Right atrium auricular region (tissue), 2 donors: ENCODE data around the gene FREM2. TPM values are rescaled to one million over a fixed set of nuclear protein-coding genes. Genes with fewer than 3 reads are reported as not detected.

Experiments
- DNase-seq: peaks from one replicate; pipeline ENCODE4 v3.0.0-alpha.2; 2019; ENCODE audit warnings: low spot score
- H3K27ac ChIP-seq, 2 donors: fragments of 200-600 bp; sonication (generic); 1 replicate in 1 of 2; 2 replicates in 1 of 2; pipeline ENCODE4 v1.5.1; 2016 to 2019
- H3K27me3 ChIP-seq, 2 donors: fragments of 200-600 bp; sonication (generic); one replicate each; pipeline versions ENCODE4 v1.5.1 to v1.6.0; 2017 to 2019
- H3K36me3 ChIP-seq: fragments of 200-600 bp; sonication (generic); one replicate; pipeline ENCODE4 v1.5.1; 2016
- H3K4me1 ChIP-seq, 2 donors: fragments of 200-600 bp; sonication (generic); one replicate each; pipeline versions ENCODE4 v1.5.1 to v1.6.0; 2017 to 2019
- H3K4me3 ChIP-seq, 2 donors: fragments of 200-600 bp; sonication (generic); 1 replicate in 1 of 2; 2 replicates in 1 of 2; pipeline ENCODE4 v1.5.1; 2017 to 2019; ENCODE audit warnings: mild to moderate bottlenecking in 1 of 2, moderate library complexity in 1 of 2
- H3K9me3 ChIP-seq, 2 donors: fragments of 200-600 bp; sonication (generic); one replicate each; pipeline ENCODE4 v1.5.1; 2019
- CTCF ChIP-seq, 2 donors: fragments of 200-600 bp; sonication (generic); IDR thresholded peaks; one replicate each; pipeline ENCODE4 v1.5.1; 2019; ENCODE audit warnings: antibody characterized with exemption in 2 of 2
- total RNA-seq, 2 donors: library from RNA; depleted of rRNA; stranded (reverse); fragments of >200 nt; gene quantifications; one replicate each; pipeline ENCODE4 v1.1.0, GENCODE V29; 2016

Gene FREM2
- total RNA-seq, 2 donors from 2014 or later: 0.20 TPM; not detected in 1

GRCh38 chr13:38718374-38718773 lies 31.5 kb downstream of the FREM2 start:
- H3K9me3 ChIP-seq: no peaks in the 10 kb centered on the region
- H3K27me3 ChIP-seq: no peaks in the 10 kb centered on the region
- H3K4me1 ChIP-seq: no peaks in the 10 kb centered on the region
- no peaks in the 10 kb centered on the region for H3K36me3 ChIP-seq
- no peak for TF ChIP-seq CTCF (IDR thresholded peaks at IDR 0.05)
- H3K4me3 ChIP-seq: no peak overlapping the region
- no peak for DNase-seq
- H3K27ac ChIP-seq: no peak overlapping the region

GRCh38 chr13:38730332-38730731 lies 43.5 kb downstream of the FREM2 start:
- H3K36me3 ChIP-seq: no peaks in the 10 kb centered on the region
- no peaks in the 10 kb centered on the region for H3K9me3 ChIP-seq
- DNase-seq: no peak
- no peak overlapping the region for H3K4me3 ChIP-seq
- no peaks in the 10 kb centered on the region for H3K27me3 ChIP-seq
- no peaks in the 10 kb centered on the region for H3K4me1 ChIP-seq
- no peak for TF ChIP-seq CTCF (IDR thresholded peaks at IDR 0.05)
- no peak overlapping the region for H3K27ac ChIP-seq

GRCh38 chr13:38733146-38733545 lies 46.3 kb downstream of the FREM2 start:
- no peak overlapping the region for H3K4me3 ChIP-seq
- DNase-seq: no peak
- H3K4me1 ChIP-seq: no peaks in the 10 kb centered on the region
- no peaks in the 10 kb centered on the region for H3K9me3 ChIP-seq
- no peaks in the 10 kb centered on the region for H3K27me3 ChIP-seq
- TF ChIP-seq CTCF (IDR thresholded peaks at IDR 0.05): no peak
- no peak overlapping the region for H3K27ac ChIP-seq
- no peaks in the 10 kb centered on the region for H3K36me3 ChIP-seq

GRCh38 chr13:38735665-38736440 lies 49.0 kb downstream of the FREM2 start:
- Histone ChIP-seq H3K9me3 (no peaks in the 10 kb centered on the region), H3K27me3 (no peaks in the 10 kb centered on the region), H3K4me3 (no peak overlapping the region), H3K36me3 (no peaks in the 10 kb centered on the region), H3K4me1 (no peaks in the 10 kb centered on the region), H3K27ac (no peak overlapping the region)
- DNase-seq: no peak
- no peak for TF ChIP-seq CTCF (IDR thresholded peaks at IDR 0.05)

GRCh38 chr13:38743466-38743865 lies 56.6 kb downstream of the FREM2 start:
- H3K9me3 ChIP-seq: no peaks in the 10 kb centered on the region
- no peaks in the 10 kb centered on the region for H3K4me1 ChIP-seq
- H3K27me3 ChIP-seq: no peaks in the 10 kb centered on the region
- no peak for DNase-seq
- H3K27ac ChIP-seq: no peak overlapping the region
- no peaks in the 10 kb centered on the region for H3K36me3 ChIP-seq
- H3K4me3 ChIP-seq: no peak overlapping the region
- no peak for TF ChIP-seq CTCF (IDR thresholded peaks at IDR 0.05)

- H3K27ac ChIP-seq: no peak overlapping the region
- H3K36me3 ChIP-seq: no peaks in the 10 kb centered on the region
- no peaks in the 10 kb centered on the region for H3K4me1 ChIP-seq
- no peaks in the 10 kb centered on the region for H3K27me3 ChIP-seq
- no peaks in the 10 kb centered on the region for H3K9me3 ChIP-seq
- no peak for DNase-seq
- H3K4me3 ChIP-seq: no peak overlapping the region
- no peak for TF ChIP-seq CTCF (IDR thresholded peaks at IDR 0.05)
Measured at GRCh38 chr13:38752686-38753085, 65.8 kb downstream of the FREM2 start.
